WERI-Rb-1 (cell line): ENCODE measurements around the gene TSC2.

Experiments used
- DNase-seq: peaks from one replicate; pipeline ENCODE4 v3.0.0-alpha.2; 2020
- H3K27ac ChIP-seq: fragments of 250-450 bp; sonication (Bioruptor Pico); 2 replicates; pipeline ENCODE4 v1.5.1; 2020; ENCODE audit warnings: mild to moderate bottlenecking, moderate library complexity
- H3K27me3 ChIP-seq: fragments of 250-450 bp; sonication (Bioruptor Pico); 2 replicates; pipeline ENCODE4 v1.5.1; 2021; ENCODE audit warnings: mild to moderate bottlenecking, low read depth, moderate library complexity; ENCODE audit not compliant: insufficient read depth, severe bottlenecking
- H3K36me3 ChIP-seq: fragments of 250-450 bp; sonication (Bioruptor Pico); 2 replicates; pipeline ENCODE4 v1.5.1; 2020; ENCODE audit warnings: mild to moderate bottlenecking, moderate library complexity
- H3K4me3 ChIP-seq: 2 replicates; pipeline ENCODE4 v1.5.1; 2011; ENCODE audit warnings: low read depth, mild to moderate bottlenecking, control low read depth, low read length
- H3K9me3 ChIP-seq: fragments of 250-450 bp; sonication (Bioruptor Pico); 2 replicates; pipeline ENCODE4 v1.5.1; 2021; ENCODE audit warnings: mild to moderate bottlenecking, moderate library complexity; ENCODE audit not compliant: severe bottlenecking
- CTCF ChIP-seq: IDR thresholded peaks from 2 replicates; pipeline ENCODE4 v1.5.1; 2011; ENCODE audit warnings: low read depth, mild to moderate bottlenecking, control low read depth, inconsistent platforms, low read length

The TSC2 gene

GRCh38 chr16:2040041-2040786, 7.6 kb upstream of the TSC2 start:
- Histone ChIP-seq H3K27ac (peak overlapping the region; percentile 97), H3K9me3 (no peaks in the 10 kb centered on the region), H3K27me3 (no peaks in the 10 kb centered on the region), H3K36me3 (peaks cover 25% of the 10 kb centered on the region), H3K4me3 (no peak overlapping the region)
- no peak for DNase-seq
- no peak for TF ChIP-seq CTCF

- H3K9me3 ChIP-seq: no peaks in the 10 kb centered on the region
- H3K27ac ChIP-seq: peak overlapping the region; percentile 97
- TF ChIP-seq CTCF: no peak
- peaks cover 32% of the 10 kb centered on the region for H3K36me3 ChIP-seq
- no peaks in the 10 kb centered on the region for H3K27me3 ChIP-seq
- DNase-seq: no peak
- H3K4me3 ChIP-seq: no peak overlapping the region
Observed at GRCh38 chr16:2040787-2041522, 6.8 kb upstream of the TSC2 start.

DNA sequence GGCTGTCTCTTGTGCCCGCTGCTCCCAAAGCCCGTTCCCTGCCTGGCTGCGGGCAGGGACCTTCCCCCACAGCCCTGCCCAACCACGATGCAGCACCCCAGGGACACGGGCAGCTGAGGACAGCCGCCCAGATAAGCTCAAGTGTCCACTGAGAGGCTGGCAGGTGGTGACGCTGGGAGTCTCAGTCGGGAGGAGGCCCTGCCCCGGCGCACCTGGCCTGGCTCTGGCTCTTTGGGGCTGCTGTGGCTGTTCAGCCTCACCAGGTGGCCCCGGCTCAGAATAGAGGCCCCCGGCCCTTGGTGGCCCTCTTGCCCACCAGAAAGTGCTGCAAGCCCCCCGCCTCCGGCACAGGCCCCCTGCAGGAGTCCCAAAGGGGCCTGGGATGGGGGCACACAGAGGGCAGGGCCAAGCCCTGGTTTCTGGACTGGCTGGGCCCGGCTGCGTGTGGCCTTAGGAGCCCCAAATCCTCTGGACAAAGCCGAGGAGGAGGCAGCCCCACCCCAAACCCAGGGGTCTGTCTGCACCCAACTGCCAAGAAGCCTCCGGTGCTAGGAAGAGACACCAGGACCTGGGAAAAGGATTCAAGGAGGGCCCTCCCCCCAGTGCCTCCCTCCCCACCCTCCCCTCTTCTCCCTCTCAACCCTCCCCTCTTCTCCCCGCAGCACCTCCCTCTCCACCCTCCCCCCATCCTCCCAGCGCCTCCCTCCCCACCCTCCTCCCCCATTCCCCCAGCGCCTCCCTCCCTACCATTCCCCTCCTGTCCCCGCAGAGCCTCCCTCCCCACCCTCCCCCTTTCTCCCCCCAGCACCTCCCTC, 5.4 kb upstream of the TSC2 start:
- Histone ChIP-seq H3K27ac (peak overlapping the region; percentile 97), H3K27me3 (no peaks in the 10 kb centered on the region), H3K9me3 (no peaks in the 10 kb centered on the region), H3K4me3 (peak overlapping the region; percentile 38), H3K36me3 (peaks cover 26% of the 10 kb centered on the region)
- peak; percentile 94 for DNase-seq
- no peak for TF ChIP-seq CTCF

- no peaks in the 10 kb centered on the region for H3K9me3 ChIP-seq
- H3K27me3 ChIP-seq: no peaks in the 10 kb centered on the region
- DNase-seq: no peak
- H3K4me3 ChIP-seq: no peak overlapping the region
- peak overlapping the region; percentile 82 for H3K27ac ChIP-seq
- H3K36me3 ChIP-seq: peaks cover 20% of the 10 kb centered on the region
- TF ChIP-seq CTCF: no peak
Observed at GRCh38 chr16:2042986-2043666, 4.7 kb upstream of the TSC2 start.

- no peak overlapping the region for H3K4me3 ChIP-seq
- peak overlapping the region; percentile 82 for H3K27ac ChIP-seq
- DNase-seq: no peak
- no peaks in the 10 kb centered on the region for H3K27me3 ChIP-seq
- no peak for TF ChIP-seq CTCF
- no peaks in the 10 kb centered on the region for H3K9me3 ChIP-seq
- peaks cover 18% of the 10 kb centered on the region for H3K36me3 ChIP-seq
Observed at GRCh38 chr16:2043667-2044451, 3.9 kb upstream of the TSC2 start.
